HG03520 (cell line): Measurements from ENCODE around the gene GOLGA8T.
"Not testable (repeated sequence)": the region's sequence is repeated elsewhere in the genome, so short reads cannot be mapped to it uniquely, and the experiment has no call there.

Source experiments
- ATAC-seq: cut with Tn5 transposase; IDR thresholded peaks from one replicate; pipeline ENCODE4 v1.9.1; 2021; ENCODE audit warnings: mild to moderate bottlenecking, moderate library complexity; ENCODE audit not compliant: unreplicated experiment

The GOLGA8T gene

DNA sequence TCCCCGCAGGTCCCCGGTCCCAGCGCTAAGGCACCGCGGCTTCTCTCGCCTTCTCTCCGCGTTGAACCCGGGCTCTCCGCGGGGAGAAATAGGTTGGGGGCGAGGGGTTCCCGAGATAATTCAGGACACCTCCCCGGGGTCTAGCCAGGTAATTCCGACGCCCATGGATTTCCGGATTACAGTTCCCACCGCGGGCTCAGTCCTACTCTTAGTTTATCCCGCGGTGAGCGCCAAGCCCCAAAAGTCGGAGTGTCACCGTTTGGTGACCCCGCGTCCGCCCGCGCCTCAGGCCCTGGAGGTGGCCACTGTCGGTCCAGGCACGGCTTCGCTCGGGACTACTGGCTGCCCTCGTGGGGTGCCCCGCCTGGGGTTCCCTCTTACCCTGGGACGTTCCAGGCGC is 56.8 kb downstream of the GOLGA8T start:
- ATAC-seq = not testable (repeated sequence)

DNA sequence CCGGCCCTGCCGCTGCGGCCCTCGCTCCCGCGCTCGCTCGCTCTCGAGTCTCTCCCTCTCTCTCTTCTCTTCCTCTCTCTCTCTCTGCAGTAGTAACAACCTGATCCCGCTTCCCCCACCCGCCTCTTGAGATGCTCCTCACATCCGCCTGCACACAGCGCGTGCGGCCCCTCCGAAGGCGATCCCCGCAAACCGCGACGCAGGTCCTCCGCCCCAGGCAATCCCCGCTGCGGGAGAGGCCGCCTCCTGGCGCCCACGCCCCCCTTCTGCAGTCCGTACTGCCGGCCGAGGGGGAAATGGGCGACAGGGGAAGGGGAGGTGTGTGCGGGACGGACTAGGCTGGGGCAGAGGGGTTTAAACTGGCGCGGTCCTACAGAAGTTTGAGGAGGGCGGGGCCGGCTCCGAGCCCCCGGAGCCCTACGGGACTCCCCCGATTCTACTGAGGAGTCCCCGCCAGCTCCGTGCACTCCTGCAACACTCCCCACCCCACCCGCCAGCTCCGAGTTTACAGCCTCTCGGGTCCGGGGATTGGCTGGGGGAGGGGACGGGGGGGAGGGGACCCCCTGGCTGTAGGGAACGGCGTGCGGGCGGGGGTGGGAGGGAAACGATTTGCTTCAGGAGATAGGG is 57.4 kb downstream of the GOLGA8T start:
- not testable (repeated sequence) for ATAC-seq

DNA sequence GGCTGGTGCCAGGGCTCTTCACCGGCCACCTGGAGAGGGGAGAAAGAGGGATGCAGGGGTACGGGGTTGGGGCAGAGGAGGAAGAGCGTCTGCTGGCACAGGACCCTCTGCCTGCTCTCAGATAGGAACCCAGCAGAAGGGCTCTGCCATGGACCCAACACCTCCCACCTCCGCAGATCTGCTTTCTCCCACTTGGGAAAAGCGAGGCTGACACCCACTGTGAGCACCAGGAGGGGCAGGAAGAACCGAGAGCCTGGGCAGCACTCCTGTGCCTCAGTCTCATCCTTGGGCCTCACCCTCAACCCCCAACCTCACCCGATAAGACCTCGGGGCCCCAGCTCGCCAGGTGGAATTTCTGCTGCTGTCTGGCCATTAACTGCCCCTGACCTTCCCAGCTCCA is 58.0 kb downstream of the GOLGA8T start:
- not testable (repeated sequence) for ATAC-seq
